Effector memory CD4-positive, alpha-beta T cell (primary cell): ENCODE results near the gene IER5.
"Not testable (repeated sequence)": the region's sequence is repeated elsewhere in the genome, so short reads cannot be mapped to it uniquely, and the experiment has no call there.

Source experiments
- DNase-seq, 3 donors: peaks; one replicate each; pipeline ENCODE4 v3.0.0-alpha.2; 2020
- H3K27ac ChIP-seq: 2 replicates; pipeline ENCODE4 v1.7.0; 2013; ENCODE audit warnings: mild to moderate bottlenecking, low read length, moderate library complexity; ENCODE audit not compliant: insufficient read depth, poor library complexity, severe bottlenecking
- H3K27me3 ChIP-seq: replicated peaks from 2 replicates; pipeline ENCODE4 v1.7.0; 2013; ENCODE audit warnings: mild to moderate bottlenecking, low read length; ENCODE audit not compliant: insufficient read depth, control insufficient read depth, poor library complexity, severe bottlenecking
- H3K36me3 ChIP-seq: 2 replicates; pipeline ENCODE4 v1.7.0; 2013; ENCODE audit warnings: mild to moderate bottlenecking, low read length, moderate library complexity; ENCODE audit not compliant: control insufficient read depth, insufficient read depth
- H3K4me1 ChIP-seq: 2 replicates; pipeline ENCODE4 v1.7.0; 2013; ENCODE audit warnings: low read length, mild to moderate bottlenecking; ENCODE audit not compliant: control insufficient read depth, insufficient read depth, poor library complexity, severe bottlenecking
- H3K4me3 ChIP-seq: 2 replicates; pipeline ENCODE4 v1.7.0; 2013; ENCODE audit warnings: low read length, low read depth, mild to moderate bottlenecking; ENCODE audit not compliant: insufficient read depth, poor library complexity, severe bottlenecking
- H3K9me3 ChIP-seq: 2 replicates; pipeline ENCODE4 v1.7.0; 2013; ENCODE audit warnings: mild to moderate bottlenecking, low read length, moderate library complexity; ENCODE audit not compliant: control insufficient read depth
- total RNA-seq, 3 donors: gene quantifications; one replicate each; lab custom pipeline; 2026; lab: John Stamatoyannopoulos, UW

IER5 gene
- total RNA-seq, result 446 to 872 (median 542) reads per million in 3 donors

GRCh38 chr1:181088079-181089016, at the start of gene IER5:
Gene IER5, plus strand, starts transcription at chr1:181088700. Its CDS starts 203 bp downstream, at chr1:181088903.
- peak within 1 kb of the TSS; percentile 99 for H3K27ac ChIP-seq
- DNase-seq, result peak; percentile 92 to 95 (median 92)
- H3K4me3 ChIP-seq, result peak within 1 kb of the TSS; percentile 92
- no peaks in the 10 kb centered on the region for H3K27me3 ChIP-seq
- H3K9me3 ChIP-seq, result no peaks in the 10 kb centered on the region
- H3K4me1 ChIP-seq, result peaks cover 11% of the 10 kb centered on the region
- no peaks in the 10 kb centered on the region for H3K36me3 ChIP-seq

GRCh38 chr1:181040284-181040865, 48.1 kb upstream of the IER5 start:
- Histone ChIP-seq H3K4me1 (peaks cover 20% of the 10 kb centered on the region), H3K36me3 (peaks cover 10% of the 10 kb centered on the region), H3K27me3 (no peaks in the 10 kb centered on the region), H3K27ac (no peak overlapping the region), H3K9me3 (no peaks in the 10 kb centered on the region), H3K4me3 (no peak overlapping the region)
- DNase-seq, result no peak

- Histone ChIP-seq H3K4me3 (no peak overlapping the region), H3K9me3 (no peaks in the 10 kb centered on the region), H3K27me3 (no peaks in the 10 kb centered on the region), H3K4me1 (peaks cover 6% of the 10 kb centered on the region), H3K27ac (no peak overlapping the region), H3K36me3 (peaks cover 6% of the 10 kb centered on the region)
- DNase-seq, result no peak
Measured at GRCh38 chr1:181043025-181043888, 45.2 kb upstream of the IER5 start.

GRCh38 chr1:181044449-181044966, 44.0 kb upstream of the IER5 start:
- peaks cover 6% of the 10 kb centered on the region for H3K4me1 ChIP-seq
- peaks cover 6% of the 10 kb centered on the region for H3K36me3 ChIP-seq
- no peaks in the 10 kb centered on the region for H3K9me3 ChIP-seq
- no peak overlapping the region for H3K4me3 ChIP-seq
- DNase-seq, result no peak
- H3K27me3 ChIP-seq, result no peaks in the 10 kb centered on the region
- no peak overlapping the region for H3K27ac ChIP-seq

GRCh38 chr1:181045946-181046345, 42.6 kb upstream of the IER5 start:
- H3K4me1 ChIP-seq, H3K36me3 ChIP-seq, DNase-seq, H3K27ac ChIP-seq, H3K4me3 ChIP-seq, H3K9me3 ChIP-seq, H3K27me3 ChIP-seq: not testable (repeated sequence)

GRCh38 chr1:181049378-181049777, 39.1 kb upstream of the IER5 start:
- Histone ChIP-seq H3K27ac (no peak overlapping the region), H3K36me3 (peaks cover 10% of the 10 kb centered on the region), H3K4me1 (peaks cover 3% of the 10 kb centered on the region), H3K4me3 (no peak overlapping the region), H3K27me3 (no peaks in the 10 kb centered on the region), H3K9me3 (no peaks in the 10 kb centered on the region)
- DNase-seq, result no peak

- Histone ChIP-seq H3K9me3 (no peaks in the 10 kb centered on the region), H3K4me1 (no peaks in the 10 kb centered on the region), H3K27ac (no peak overlapping the region), H3K36me3 (peaks cover 10% of the 10 kb centered on the region), H3K27me3 (no peaks in the 10 kb centered on the region), H3K4me3 (no peak overlapping the region)
- DNase-seq, result no peak
Measured at GRCh38 chr1:181050922-181051321, 37.6 kb upstream of the IER5 start.

- H3K36me3 ChIP-seq, result peaks cover 10% of the 10 kb centered on the region
- H3K27ac ChIP-seq, result no peak overlapping the region
- no peaks in the 10 kb centered on the region for H3K4me1 ChIP-seq
- H3K27me3 ChIP-seq, result no peaks in the 10 kb centered on the region
- H3K9me3 ChIP-seq, result peaks cover 11% of the 10 kb centered on the region
- no peak overlapping the region for H3K4me3 ChIP-seq
- DNase-seq, result no peak
Measured at GRCh38 chr1:181056560-181056959, 31.9 kb upstream of the IER5 start.

GRCh38 chr1:181057079-181057478, 31.4 kb upstream of the IER5 start:
- peaks cover 11% of the 10 kb centered on the region for H3K9me3 ChIP-seq
- H3K27ac ChIP-seq, result no peak overlapping the region
- H3K4me1 ChIP-seq, result peaks cover 2% of the 10 kb centered on the region
- no peak for DNase-seq
- no peak overlapping the region for H3K4me3 ChIP-seq
- H3K36me3 ChIP-seq, result peaks cover 10% of the 10 kb centered on the region
- no peaks in the 10 kb centered on the region for H3K27me3 ChIP-seq
